Measurements from ENCODE around the gene MOB1B.
"Not testable (repeated sequence)": the region's sequence is repeated elsewhere in the genome, so short reads cannot be mapped to it uniquely, and the experiment has no call there.

The MOB1B gene

DNA sequence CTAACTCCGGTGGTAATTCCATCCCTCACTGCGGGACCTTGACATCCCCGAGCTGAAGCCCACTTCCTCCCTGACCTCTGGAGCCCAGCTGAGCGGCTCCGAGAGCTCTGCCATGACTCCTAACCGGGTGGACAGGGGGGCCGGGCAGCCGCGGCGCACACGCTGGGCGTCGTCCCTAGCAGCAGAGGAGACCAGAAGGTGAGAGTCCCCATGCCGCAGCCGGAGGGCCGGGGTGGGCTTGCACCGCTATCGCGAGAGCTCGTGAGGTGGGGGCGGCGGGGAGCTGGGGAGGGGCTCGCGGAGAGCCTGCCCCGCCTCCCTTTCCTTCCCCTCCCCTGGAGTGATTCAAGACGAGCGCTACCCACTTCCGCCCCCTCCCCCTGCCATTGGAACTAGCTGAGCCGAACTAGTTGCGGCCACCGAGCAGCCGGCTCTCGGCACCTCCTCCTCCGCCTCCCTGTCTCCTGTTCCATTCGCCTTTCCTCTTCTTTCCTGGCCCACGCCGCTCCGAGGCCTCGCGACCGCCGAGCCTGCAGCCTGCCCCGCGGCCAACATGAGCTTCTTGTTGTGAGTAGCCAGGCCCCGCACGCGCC, at the start of gene MOB1B:
MOB1B (plus strand) TSS at position 386 of the 593 bp plus-strand sequence; CDS start at position 554, 168 bp downstream.
- DNase-seq (ENCODE audit: low spot score): peak; percentile 84

GRCh38 chr4:70855464-70855863, 46.7 kb upstream of the MOB1B start:
- no peak for DNase-seq (ENCODE audit: low spot score)

DNA sequence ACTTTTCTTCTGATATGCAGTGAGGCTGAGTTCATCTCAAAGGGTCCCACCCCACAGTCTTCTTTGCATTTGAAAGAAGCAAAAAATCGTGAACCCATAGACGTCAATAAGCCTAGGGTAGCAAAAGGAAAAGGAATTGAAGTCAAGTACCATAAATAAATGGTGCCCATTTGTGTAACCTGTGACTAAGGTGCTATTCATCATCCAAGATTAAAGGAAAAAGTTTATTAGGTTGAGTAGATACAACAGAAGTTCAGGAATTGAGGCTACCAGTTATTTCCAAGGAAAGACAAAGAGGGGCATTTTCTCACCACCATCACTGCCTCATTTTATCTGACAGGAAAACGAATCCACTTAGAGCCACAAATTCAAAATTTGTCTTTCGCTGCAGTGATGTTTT, 43.7 kb upstream of the MOB1B start:
- no peak for DNase-seq (ENCODE audit: low spot score)

DNA sequence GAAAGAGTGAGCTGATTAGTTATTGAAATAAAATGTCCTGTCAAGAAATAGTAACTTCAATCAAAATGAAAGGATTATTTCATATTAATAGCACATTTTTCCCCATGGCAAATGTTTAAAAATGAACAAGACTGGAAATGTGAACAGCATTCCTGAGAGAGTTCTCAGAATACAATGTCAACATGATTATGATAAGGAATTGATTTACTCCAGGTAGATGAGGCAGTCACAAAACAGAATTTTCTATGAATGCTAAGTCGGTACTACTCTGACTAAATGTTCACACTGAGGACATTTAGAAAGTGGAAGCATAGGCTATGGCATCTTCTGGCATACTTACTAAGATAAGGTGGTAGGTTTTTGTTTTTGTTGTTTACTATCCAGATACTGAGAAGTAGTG, 43.1 kb upstream of the MOB1B start:
- no peak for DNase-seq (ENCODE audit: low spot score)

GRCh38 chr4:70863099-70863790, 38.9 kb upstream of the MOB1B start:
- DNase-seq (ENCODE audit: low spot score): no peak

GRCh38 chr4:70868778-70869177, 33.4 kb upstream of the MOB1B start:
- DNase-seq (ENCODE audit: low spot score): no peak

GRCh38 chr4:70873216-70873615, 29.0 kb upstream of the MOB1B start:
- no peak for DNase-seq (ENCODE audit: low spot score)

DNA sequence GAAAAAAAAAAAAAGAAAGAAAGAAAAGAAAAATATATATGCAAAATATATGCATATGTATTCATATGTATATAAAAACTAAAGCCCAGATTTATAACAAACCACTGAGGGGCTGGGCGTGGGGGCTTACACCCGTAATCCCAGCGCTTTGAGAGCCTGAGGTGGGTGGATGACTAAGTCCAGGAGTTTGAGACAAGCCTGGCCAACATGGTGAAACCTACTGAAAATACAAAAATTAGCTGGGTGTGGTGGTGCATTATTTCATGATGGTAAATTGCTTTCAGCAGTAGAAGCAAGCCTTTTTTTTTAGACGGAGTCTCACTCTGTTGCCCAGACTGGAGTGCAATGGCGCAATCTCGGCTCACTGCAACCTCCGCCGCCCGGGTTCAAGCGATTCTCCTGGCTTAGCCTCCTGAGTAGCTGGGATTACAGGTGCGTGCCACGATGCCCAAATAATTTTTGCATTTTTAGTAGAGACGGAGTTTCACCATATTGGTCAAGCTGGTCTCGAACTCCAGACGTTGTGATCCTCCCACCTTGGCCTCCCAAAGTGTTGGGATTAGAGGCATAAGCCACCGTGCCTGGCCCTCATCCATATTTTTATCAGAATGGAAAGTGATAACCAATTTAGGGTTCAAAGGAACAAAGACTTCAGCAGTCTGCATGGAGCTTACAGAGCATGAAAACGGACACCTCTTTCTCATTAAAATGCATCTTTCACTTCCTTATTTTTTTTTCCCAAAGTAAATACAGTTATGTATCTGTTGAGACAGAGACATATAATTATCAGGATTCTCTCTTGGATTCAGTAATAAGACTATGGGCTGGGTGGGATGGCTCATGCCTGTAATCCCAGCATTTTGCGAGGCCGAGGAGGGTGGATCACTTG, 27.7 kb upstream of the MOB1B start:
- no peak for DNase-seq (ENCODE audit: low spot score)

GRCh38 chr4:70877556-70877955, 24.6 kb upstream of the MOB1B start:
- DNase-seq (ENCODE audit: low spot score): no peak

DNA sequence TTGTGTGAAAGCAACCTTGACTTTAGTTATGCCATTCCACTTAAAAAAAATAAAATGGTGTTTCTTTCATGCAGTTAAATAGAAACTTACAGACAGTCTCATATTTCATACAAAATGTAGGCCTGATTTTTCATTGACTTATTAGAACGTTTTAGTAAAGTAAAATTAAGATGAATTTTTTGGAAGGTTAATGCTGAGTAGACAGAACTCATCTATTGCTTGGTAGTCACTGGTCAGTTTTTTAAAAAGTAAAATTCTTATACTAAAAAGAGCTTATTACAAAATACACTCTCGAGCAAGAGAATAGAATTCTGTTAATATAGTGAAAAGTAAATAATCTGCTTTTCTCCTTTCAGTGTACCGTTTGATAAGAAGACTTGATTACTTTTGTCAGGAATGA, 21.4 kb upstream of the MOB1B start:
- DNase-seq (ENCODE audit: low spot score): no peak

DNA sequence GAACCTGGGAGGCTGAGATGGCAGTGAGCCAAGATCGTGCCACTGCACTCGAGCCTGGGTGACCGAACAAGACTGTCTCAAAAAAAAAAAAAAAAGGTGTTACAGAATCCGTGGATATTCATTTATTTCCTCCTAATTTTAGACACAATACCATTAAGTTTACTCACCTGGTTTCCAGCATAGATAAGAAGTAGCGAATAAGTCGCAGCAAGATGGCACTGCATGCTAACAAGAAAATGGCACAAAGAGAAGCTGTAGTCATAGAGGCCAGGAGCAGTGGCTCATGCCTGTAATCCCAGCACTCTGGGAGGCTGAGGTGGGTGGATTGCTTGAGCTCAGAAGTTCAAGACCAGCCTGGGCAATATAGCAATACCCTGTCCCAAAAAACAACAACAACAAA, 17.0 kb upstream of the MOB1B start:
- DNase-seq (ENCODE audit: low spot score): no peak

DNA sequence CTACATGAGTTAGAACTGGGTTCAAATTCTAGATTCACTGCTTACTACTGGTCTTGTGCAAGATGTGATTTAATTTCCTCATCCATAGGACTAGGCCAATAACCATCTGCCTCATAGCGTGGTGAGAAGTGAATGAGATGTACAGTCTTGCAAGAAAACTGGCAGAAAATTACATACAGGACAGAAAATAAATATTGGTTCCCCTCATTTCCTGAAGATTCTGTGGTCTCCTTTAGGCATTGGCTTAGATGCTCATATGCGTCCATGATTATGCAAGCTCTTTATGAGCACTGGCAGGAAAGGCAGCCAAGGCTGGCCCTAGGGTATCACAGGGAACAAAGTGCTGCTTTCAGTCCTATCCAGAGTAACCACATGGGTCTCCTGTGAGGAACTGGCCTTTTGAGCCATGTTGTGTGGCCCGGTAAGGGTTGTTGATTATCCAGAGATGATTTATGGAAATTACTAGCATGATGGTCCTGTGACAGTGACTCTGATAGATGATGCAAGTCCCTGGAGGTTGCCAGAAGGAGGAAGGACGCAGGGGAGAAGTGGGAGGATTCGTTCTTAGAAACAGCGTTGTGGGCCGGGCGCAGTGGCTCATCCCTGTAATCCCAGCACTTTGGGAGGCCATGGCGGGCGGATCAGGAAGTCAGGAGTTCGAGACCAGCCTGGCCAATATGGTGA, 9.9 kb upstream of the MOB1B start:
- DNase-seq (ENCODE audit: low spot score): no peak

DNA sequence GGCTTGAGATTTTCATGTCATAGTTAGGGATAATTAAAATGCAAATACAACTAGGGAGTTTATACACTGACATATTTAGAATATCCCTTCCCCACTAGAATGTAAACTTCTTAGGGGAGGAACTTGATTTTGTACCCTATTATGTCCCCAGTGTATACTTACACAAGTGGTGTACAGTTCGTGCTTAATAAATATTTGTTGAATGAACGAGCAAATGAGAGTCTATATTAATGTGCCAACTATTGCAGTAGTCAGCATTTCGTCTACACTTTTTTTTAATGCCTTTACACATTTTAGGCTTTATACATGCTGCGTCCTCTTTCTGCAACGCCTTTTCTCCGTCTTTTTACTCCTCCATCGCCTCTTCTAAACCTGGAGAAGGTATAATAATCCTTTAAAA, 8.4 kb upstream of the MOB1B start:
- no peak for DNase-seq (ENCODE audit: low spot score)

- DNase-seq (ENCODE audit: low spot score): no peak
These were observed 6.8 kb upstream of the MOB1B start for GRCh38 chr4:70895405-70895804.

GRCh38 chr4:70895811-70896491, 6.2 kb upstream of the MOB1B start:
- no peak for DNase-seq (ENCODE audit: low spot score)

GRCh38 chr4:70898581-70898980, 3.6 kb upstream of the MOB1B start:
- not testable (repeated sequence) for DNase-seq (ENCODE audit: low spot score)

DNA sequence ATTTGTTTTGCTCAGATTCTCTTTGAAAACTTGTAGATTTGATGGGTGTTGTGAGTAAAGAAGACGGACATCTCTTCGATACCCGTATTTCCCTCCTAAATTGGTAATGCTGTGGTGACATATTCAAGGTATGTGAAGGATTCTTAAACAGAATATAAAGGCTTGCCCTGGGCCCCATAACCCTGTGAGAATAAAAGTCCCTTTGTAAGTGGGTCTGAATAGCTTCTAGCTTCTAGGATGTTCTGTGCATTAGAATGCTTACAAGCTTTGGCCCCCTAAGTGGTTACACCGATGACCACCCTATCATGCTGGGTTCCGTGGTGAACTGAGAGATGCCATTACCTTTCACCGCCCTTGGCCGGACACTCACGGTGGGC, 574 bp upstream of the MOB1B start:
- DNase-seq (ENCODE audit: low spot score): no peak

- DNase-seq (ENCODE audit: low spot score): peak; percentile 14
These were observed 565 bp downstream of the MOB1B start for GRCh38 chr4:70902577-70903290.

DNA sequence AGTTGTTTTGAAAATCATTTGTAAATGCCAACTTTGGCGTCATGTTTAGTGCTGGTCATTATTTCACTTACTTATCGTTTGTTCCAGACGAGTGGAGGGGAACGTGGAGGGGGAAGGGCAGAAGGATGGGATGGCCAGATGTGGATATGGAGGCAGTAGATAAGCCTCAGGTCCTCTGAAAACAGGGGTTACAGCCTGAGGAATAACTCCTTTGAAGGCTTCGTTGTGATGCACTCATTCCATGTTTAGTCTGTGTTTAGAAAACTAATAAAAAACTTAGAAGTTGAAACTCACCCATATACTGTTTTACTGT, 1.1 kb downstream of the MOB1B start:
- no peak for DNase-seq (ENCODE audit: low spot score)

DNA sequence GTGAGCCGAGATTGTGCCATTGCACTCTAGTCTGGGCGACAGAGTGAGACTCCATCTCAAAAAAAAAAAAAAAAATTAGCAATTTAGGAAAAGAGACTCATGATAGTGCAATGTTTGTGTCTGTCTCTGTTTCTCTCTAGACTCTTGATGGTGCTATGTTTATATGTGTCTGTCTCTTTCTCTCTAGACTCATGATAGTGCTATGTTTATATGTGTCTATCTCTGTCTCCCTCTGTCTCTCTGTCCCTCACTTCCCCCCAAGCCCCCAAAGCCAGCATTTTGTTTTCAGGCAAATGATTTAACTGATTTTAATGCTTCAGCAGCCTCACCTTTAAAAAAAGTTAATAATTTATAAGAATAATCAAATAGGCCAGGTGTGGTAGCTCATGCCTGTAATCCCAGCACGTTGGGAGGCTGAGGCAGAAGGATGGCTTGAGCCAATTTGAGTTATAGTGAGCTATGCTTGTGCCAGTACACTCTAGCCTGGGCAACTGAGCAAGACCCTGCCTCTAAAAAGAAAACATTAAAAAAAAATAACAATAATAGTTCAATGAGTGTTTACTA, 6.9 kb downstream of the MOB1B start:
- no peak for DNase-seq (ENCODE audit: low spot score)

DNA sequence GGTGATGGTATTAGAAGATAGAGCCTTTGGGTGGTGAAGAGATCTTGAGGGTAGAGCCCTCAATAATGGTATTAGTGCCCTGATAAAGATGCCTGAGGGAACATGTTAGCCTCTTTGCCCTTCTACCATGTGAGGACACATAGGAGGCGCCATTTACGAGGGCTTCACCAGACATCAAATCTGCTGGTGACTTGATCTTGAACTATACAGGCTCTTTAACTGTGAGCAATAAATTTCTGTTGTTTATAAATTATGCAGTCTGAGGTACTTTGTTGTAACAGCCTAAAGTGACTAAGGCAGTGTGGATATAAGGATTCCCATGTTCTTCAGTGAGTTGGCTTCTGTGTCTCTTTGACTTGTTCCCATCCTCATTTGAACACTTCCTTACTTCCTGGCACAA, 11.8 kb downstream of the MOB1B start:
- DNase-seq (ENCODE audit: low spot score): no peak

Data from LoVo (cell line).